ENCODE results near the gene FAHD1. TPM values are rescaled to one million over a fixed set of nuclear protein-coding genes. Genes with fewer than 3 reads are reported as not detected.

The FAHD1 gene
- total and polyA plus RNA-seq, 9 donors = 11.0 to 22.1 (median 16.5) TPM

GRCh38 chr16:1858189-1858865 lies 31.3 kb downstream of the FAHD1 start:
- 4 to 8% (median 5%) methylated on average over 8 of the region's 8 CpGs for WGBS, 3 donors
- intact Hi-C loops (cut with DNase I) = no loop called here

GRCh38 chr16:1859650-1860049 lies 32.6 kb downstream of the FAHD1 start:
- no peak for TF ChIP-seq EP300 (IDR thresholded peaks at IDR 0.05)
- TF ChIP-seq CTCF (IDR thresholded peaks at IDR 0.05) = no peak
- TF ChIP-seq POLR2A (IDR thresholded peaks at IDR 0.05) = no peak
- Histone ChIP-seq H3K4me3 (no peak overlapping the region), H3K9me3 (no peaks in the 10 kb centered on the region), H3K36me3 (no peaks in the 10 kb centered on the region), H3K4me1 (ENCODE audit: insufficient read depth) (no peaks in the 10 kb centered on the region), H3K27ac (no peak overlapping the region), H3K27me3 (no peaks in the 10 kb centered on the region)
- 38 to 46% (median 41%) methylated on average over 8 of the region's 8 CpGs for WGBS, 3 donors
- intact Hi-C loops (cut with DNase I) = loop anchor here in 3 of 4 donors (5.0 kb wide), 2 partner anchors 58 to 68 kb away; partner anchors contain the start of gene HS3ST6 (in 1 of the 3)
- DNase-seq = no peak

More at GRCh38 chr16:1858189-1858865, 31.3 kb downstream of the FAHD1 start:
- no peak for DNase-seq
- Histone ChIP-seq H3K9me3 (no peaks in the 10 kb centered on the region), H3K4me1 (ENCODE audit: insufficient read depth) (no peaks in the 10 kb centered on the region), H3K4me3 (no peak overlapping the region), H3K27me3 (no peaks in the 10 kb centered on the region), H3K36me3 (no peaks in the 10 kb centered on the region), H3K27ac (no peak overlapping the region)
- TF ChIP-seq EP300 (IDR thresholded peaks at IDR 0.05) (no peak), POLR2A (IDR thresholded peaks at IDR 0.05) (no peak), CTCF (IDR thresholded peaks at IDR 0.05) (no peak)

- H3K9me3 ChIP-seq = no peaks in the 10 kb centered on the region
- H3K27ac ChIP-seq = no peak overlapping the region
- intact Hi-C loops (cut with DNase I) = loop anchor here in 3 of 4 donors (5.0 kb wide), 2 partner anchors 56 to 66 kb away; partner anchors contain the start of gene HS3ST6 (in 1 of the 3)
- H3K4me1 ChIP-seq (ENCODE audit: insufficient read depth) = no peaks in the 10 kb centered on the region
- no peaks in the 10 kb centered on the region for H3K27me3 ChIP-seq
- no peak for DNase-seq
- TF ChIP-seq CTCF (IDR thresholded peaks at IDR 0.05) (no peak), EP300 (IDR thresholded peaks at IDR 0.05) (no peak), POLR2A (IDR thresholded peaks at IDR 0.05) (no peak)
- H3K36me3 ChIP-seq = no peaks in the 10 kb centered on the region
- WGBS, 3 donors = 71 to 83% (median 72%) methylated on average over 5 of the region's 5 CpGs
- no peak overlapping the region for H3K4me3 ChIP-seq
These were observed 34.7 kb downstream of the FAHD1 start for GRCh38 chr16:1861730-1862129.

GRCh38 chr16:1862394-1862793 lies 35.4 kb downstream of the FAHD1 start:
- H3K4me3 ChIP-seq = no peak overlapping the region
- no peaks in the 10 kb centered on the region for H3K4me1 ChIP-seq (ENCODE audit: insufficient read depth)
- no peaks in the 10 kb centered on the region for H3K9me3 ChIP-seq
- H3K27me3 ChIP-seq = no peaks in the 10 kb centered on the region
- WGBS, 3 donors = 79 to 82% (median 79%) methylated on average over 9 of the region's 9 CpGs
- TF ChIP-seq POLR2A (IDR thresholded peaks at IDR 0.05) = no peak
- no peak for TF ChIP-seq CTCF (IDR thresholded peaks at IDR 0.05)
- no peak for TF ChIP-seq EP300 (IDR thresholded peaks at IDR 0.05)
- DNase-seq = no peak
- no peak overlapping the region for H3K27ac ChIP-seq
- intact Hi-C loops (cut with DNase I) = loop anchor here in 3 of 4 donors (5.0 kb wide), 2 partner anchors 55 to 65 kb away; partner anchors contain the start of gene HS3ST6 (in 1 of the 3)
- H3K36me3 ChIP-seq = no peaks in the 10 kb centered on the region
